KMS-11 (cell line): Measurements from ENCODE around the gene CACNB2.
"Not testable (repeated sequence)": the region's sequence is repeated elsewhere in the genome, so short reads cannot be mapped to it uniquely, and the experiment has no call there.

ENCODE experiments used
- H2AFZ ChIP-seq: fragments of 200-600 bp; sonication (generic); 2 replicates; pipeline ENCODE4 v1.6.1; 2016; ENCODE audit warnings: antibody characterized with exemption, mixed run types, low read depth
- H3K27ac ChIP-seq: fragments of 200-600 bp; sonication (generic); 2 replicates; pipeline ENCODE4 v1.6.1; 2016; ENCODE audit warnings: mild to moderate bottlenecking, mixed run types
- H3K27me3 ChIP-seq: fragments of 200-600 bp; sonication (generic); 2 replicates; pipeline ENCODE4 v1.6.1; 2017; ENCODE audit warnings: mild to moderate bottlenecking, low read depth, mixed run types, moderate library complexity; ENCODE audit not compliant: insufficient read depth
- H3K36me3 ChIP-seq: fragments of 200-600 bp; sonication (generic); 2 replicates; pipeline ENCODE4 v1.6.1; 2017; ENCODE audit warnings: mild to moderate bottlenecking, mixed run types; ENCODE audit not compliant: insufficient read depth
- H3K4me1 ChIP-seq: fragments of 200-600 bp; sonication (generic); 2 replicates; pipeline ENCODE4 v1.6.1; 2016; ENCODE audit warnings: mild to moderate bottlenecking, low read depth, mixed run types; ENCODE audit not compliant: poor library complexity, severe bottlenecking
- H3K4me2 ChIP-seq: fragments of 200-600 bp; sonication (generic); 2 replicates; pipeline ENCODE4 v1.7.0; 2016; ENCODE audit warnings: mild to moderate bottlenecking, mixed run types
- H3K4me3 ChIP-seq: fragments of 200-600 bp; sonication (generic); IDR thresholded peaks from 2 replicates; pipeline ENCODE4 v1.6.1; 2017; ENCODE audit warnings: low read depth, low read length, mixed read lengths; ENCODE audit not compliant: insufficient read depth
- H3K79me2 ChIP-seq: fragments of 200-600 bp; sonication (generic); 2 replicates; pipeline ENCODE4 v1.6.1; 2016; ENCODE audit warnings: low read depth, mixed run types; ENCODE audit not compliant: insufficient read depth
- H3K9ac ChIP-seq: fragments of 200-600 bp; sonication (generic); 2 replicates; pipeline ENCODE4 v1.6.1; 2016; ENCODE audit warnings: mild to moderate bottlenecking, mixed run types
- H4K20me1 ChIP-seq: fragments of 200-600 bp; sonication (generic); 2 replicates; pipeline ENCODE4 v1.6.1; 2016; ENCODE audit warnings: mild to moderate bottlenecking, mixed run types; ENCODE audit not compliant: insufficient read depth
- CTCF ChIP-seq: fragments of 200-600 bp; sonication (generic); conservative IDR thresholded peaks from 2 replicates; pipeline ENCODE4 v1.6.1; 2017; ENCODE audit warnings: low read depth, mild to moderate bottlenecking, antibody characterized with exemption, low read length, moderate library complexity, mixed read lengths

CACNB2 gene

GRCh38 chr10:18565006-18565405, 424.8 kb downstream of the CACNB2 start:
- no peaks in the 10 kb centered on the region for H3K79me2 ChIP-seq
- no peak overlapping the region for H2AFZ ChIP-seq
- no peak overlapping the region for H3K9ac ChIP-seq
- no peaks in the 10 kb centered on the region for H3K27me3 ChIP-seq
- H3K4me2 ChIP-seq = no peak overlapping the region
- H3K36me3 ChIP-seq = no peaks in the 10 kb centered on the region
- TF ChIP-seq CTCF = no peak
- H4K20me1 ChIP-seq = no peaks in the 10 kb centered on the region
- H3K4me3 ChIP-seq = no peak overlapping the region
- H3K4me1 ChIP-seq = no peaks in the 10 kb centered on the region
- no peak overlapping the region for H3K27ac ChIP-seq

DNA sequence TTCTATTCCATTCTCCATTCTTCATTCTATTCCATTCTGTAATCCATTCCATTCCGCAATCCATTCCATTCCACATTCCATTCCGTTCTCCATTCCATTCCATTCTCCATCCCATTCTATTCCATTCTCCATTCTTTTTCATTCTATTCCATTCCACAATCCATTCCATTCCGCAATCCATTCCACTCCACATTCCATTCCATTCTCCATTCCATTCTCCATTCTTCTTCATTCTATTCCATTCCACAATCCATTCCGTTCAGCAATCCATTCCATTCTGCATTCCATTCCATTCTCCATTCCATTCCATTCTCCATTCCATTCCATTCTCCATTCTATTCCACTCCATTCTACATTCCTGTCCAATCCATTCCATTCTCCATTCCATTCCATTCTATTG, 426.0 kb downstream of the CACNB2 start:
- no peaks in the 10 kb centered on the region for H3K4me1 ChIP-seq
- no peaks in the 10 kb centered on the region for H3K79me2 ChIP-seq
- H3K9ac ChIP-seq = no peak overlapping the region
- no peaks in the 10 kb centered on the region for H3K36me3 ChIP-seq
- H2AFZ ChIP-seq = no peak overlapping the region
- no peak overlapping the region for H3K27ac ChIP-seq
- H3K4me3 ChIP-seq = no peak overlapping the region
- no peak for TF ChIP-seq CTCF
- H3K4me2 ChIP-seq = no peak overlapping the region
- H4K20me1 ChIP-seq = no peaks in the 10 kb centered on the region
- H3K27me3 ChIP-seq = no peaks in the 10 kb centered on the region

DNA sequence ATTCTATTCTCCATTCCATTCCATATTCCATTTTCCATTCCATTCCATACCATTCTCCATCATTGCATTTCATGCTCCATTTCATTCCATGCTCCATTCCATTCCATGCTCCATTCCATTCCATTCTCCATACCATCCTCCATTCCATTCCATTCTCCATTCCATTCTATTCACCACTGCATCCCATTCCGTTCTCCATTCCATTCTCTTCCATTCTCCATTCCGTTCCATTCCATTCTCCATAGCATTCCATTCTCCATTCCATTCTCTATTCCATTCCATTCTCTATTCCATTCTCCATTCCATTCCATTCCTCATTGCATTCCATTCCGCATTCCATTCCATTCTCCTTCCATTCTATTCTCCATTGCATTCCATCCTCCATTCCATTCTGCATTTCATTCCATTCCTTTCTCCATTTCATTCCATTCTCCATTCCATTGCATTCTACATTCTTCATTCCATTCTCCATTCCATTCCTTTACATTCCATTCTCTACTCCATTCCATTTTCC, 427.2 kb downstream of the CACNB2 start:
- H3K4me2 ChIP-seq = no peak overlapping the region
- H3K27ac ChIP-seq = no peak overlapping the region
- H4K20me1 ChIP-seq = no peaks in the 10 kb centered on the region
- H2AFZ ChIP-seq = no peak overlapping the region
- no peaks in the 10 kb centered on the region for H3K27me3 ChIP-seq
- H3K36me3 ChIP-seq = no peaks in the 10 kb centered on the region
- no peak for TF ChIP-seq CTCF
- H3K4me3 ChIP-seq = no peak overlapping the region
- no peak overlapping the region for H3K9ac ChIP-seq
- H3K4me1 ChIP-seq = no peaks in the 10 kb centered on the region
- no peaks in the 10 kb centered on the region for H3K79me2 ChIP-seq

GRCh38 chr10:18570386-18570785, 430.2 kb downstream of the CACNB2 start:
- H4K20me1 ChIP-seq, H3K4me2 ChIP-seq, H3K4me1 ChIP-seq, H3K27ac ChIP-seq, H3K27me3 ChIP-seq, H3K36me3 ChIP-seq, H3K9ac ChIP-seq, H2AFZ ChIP-seq, H3K4me3 ChIP-seq, H3K79me2 ChIP-seq: not testable (repeated sequence)

DNA sequence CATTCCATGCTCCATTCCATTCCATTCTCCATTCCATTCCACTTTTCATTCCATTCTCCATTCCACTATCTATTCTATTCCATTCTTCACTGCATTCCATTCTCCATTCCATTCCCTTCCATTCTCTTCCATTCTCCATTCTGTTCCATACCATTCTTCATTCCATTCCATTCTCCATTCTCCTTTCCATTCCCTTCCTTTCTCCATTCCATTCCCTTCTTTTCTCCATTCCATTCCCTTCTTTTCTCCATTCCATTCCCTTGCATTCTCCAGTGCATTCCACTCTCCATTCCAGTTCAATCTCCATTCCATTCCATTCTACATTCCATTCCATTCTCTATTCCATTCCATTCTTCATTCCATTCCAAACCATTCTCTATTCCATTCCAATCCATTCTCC, 430.9 kb downstream of the CACNB2 start:
- no peak overlapping the region for H3K4me2 ChIP-seq
- no peak overlapping the region for H3K9ac ChIP-seq
- no peak overlapping the region for H2AFZ ChIP-seq
- H4K20me1 ChIP-seq = no peaks in the 10 kb centered on the region
- TF ChIP-seq CTCF = no peak
- H3K4me3 ChIP-seq = no peak overlapping the region
- H3K4me1 ChIP-seq = no peaks in the 10 kb centered on the region
- no peaks in the 10 kb centered on the region for H3K79me2 ChIP-seq
- H3K27ac ChIP-seq = no peak overlapping the region
- H3K27me3 ChIP-seq = no peaks in the 10 kb centered on the region
- no peaks in the 10 kb centered on the region for H3K36me3 ChIP-seq
